Occipital lobe (tissue), 2 donors: Measurements from ENCODE around the gene CNPY3. TPM values are rescaled to one million over a fixed set of nuclear protein-coding genes. Genes with fewer than 3 reads are reported as not detected.

Experiments
- DNase-seq: peaks from one replicate; lab custom pipeline; 2025; lab: John Stamatoyannopoulos, UW
- total RNA-seq: library from RNA; depleted of rRNA; stranded (reverse); fragments of >200 nt; gene quantifications from one replicate; pipeline ENCODE4 v1.2.3, GENCODE V29; 2014

The CNPY3 gene
- total RNA-seq, 1 donor from 2014 or later, result 24.6 TPM

GRCh38 chr6:42960243-42961019, 31.2 kb downstream of the CNPY3 start, which contains the start of gene GNMT:
TSS of gene GNMT (plus strand) at chr6:42960754. CDS start at chr6:42960768, 14 bp downstream.
- peak; percentile 23 for DNase-seq

- DNase-seq, result no peak
Measured at GRCh38 chr6:42961020-42961470, 31.8 kb downstream of the CNPY3 start.

- DNase-seq, result no peak
Measured at GRCh38 chr6:42962096-42962495, 32.8 kb downstream of the CNPY3 start.

- no peak for DNase-seq
Measured at GRCh38 chr6:42962502-42963178, 33.4 kb downstream of the CNPY3 start.

- DNase-seq, result no peak
Measured at GRCh38 chr6:42963179-42963854, 34.0 kb downstream of the CNPY3 start.

GRCh38 chr6:42963855-42964605, 34.8 kb downstream of the CNPY3 start:
- DNase-seq, result no peak

GRCh38 chr6:42966571-42966970, 37.3 kb downstream of the CNPY3 start:
- no peak for DNase-seq

GRCh38 chr6:42967228-42967627, 37.9 kb downstream of the CNPY3 start:
- DNase-seq, result no peak

GRCh38 chr6:42968126-42968701, 38.9 kb downstream of the CNPY3 start:
- DNase-seq, result no peak

GRCh38 chr6:42968783-42969182, 39.5 kb downstream of the CNPY3 start:
- no peak for DNase-seq

- no peak for DNase-seq
Measured at GRCh38 chr6:42969431-42969830, 40.2 kb downstream of the CNPY3 start.

- no peak for DNase-seq
Measured at GRCh38 chr6:42969934-42970333, 40.7 kb downstream of the CNPY3 start.

GRCh38 chr6:42970871-42971612, 41.8 kb downstream of the CNPY3 start:
- no peak for DNase-seq

- DNase-seq, result no peak
Measured at GRCh38 chr6:42971746-42972327, 42.6 kb downstream of the CNPY3 start.

- DNase-seq, result no peak
Measured at GRCh38 chr6:42973926-42974325, 44.6 kb downstream of the CNPY3 start.

- no peak for DNase-seq
Measured at GRCh38 chr6:42974919-42975505, 45.7 kb downstream of the CNPY3 start.

GRCh38 chr6:42978487-42978838, 49.2 kb downstream of the CNPY3 start:
- DNase-seq, result peak; percentile 20

GRCh38 chr6:42978839-42979522, 49.7 kb downstream of the CNPY3 start, which contains the start of gene PEX6:
TSS of gene PEX6 (minus strand) at chr6:42979181. CDS start at chr6:42979150, 31 bp downstream.
- DNase-seq, result peak; percentile 76
